Astrocyte of the spinal cord (primary cell): Measurements from ENCODE around the gene SUSD2.
"Not testable (repeated sequence)": the region's sequence is repeated elsewhere in the genome, so short reads cannot be mapped to it uniquely, and the experiment has no call there.

Experiments
- DNase-seq: peaks from one replicate; pipeline ENCODE4 v3.0.0; 2011; ENCODE audit warnings: low read depth, low spot score
- H3K4me3 ChIP-seq: 2 replicates; pipeline ENCODE4 v1.5.1; 2011; ENCODE audit warnings: low read depth, mild to moderate bottlenecking, low read length, moderate library complexity
- CTCF ChIP-seq: IDR thresholded peaks from 2 replicates; pipeline ENCODE4 v1.5.1; 2012; ENCODE audit warnings: low read depth, mild to moderate bottlenecking, low read length, inconsistent platforms
- in situ Hi-C: cut with HindIII; loops from 2 replicates; pipeline ENCODE4 v1.10.0; 2017; ENCODE audit warnings: low sequenced_read_pairs

SUSD2 gene

GRCh38 chr22:24231706-24232105 is 50.4 kb downstream of the SUSD2 start:
- no peak overlapping the region for H3K4me3 ChIP-seq
- no peak for DNase-seq
- TF ChIP-seq CTCF, result no peak
- in situ Hi-C loops, result no loop called here

GRCh38 chr22:24232124-24232523 is 50.8 kb downstream of the SUSD2 start:
- no peak for TF ChIP-seq CTCF
- H3K4me3 ChIP-seq, result no peak overlapping the region
- no peak for DNase-seq
- in situ Hi-C loops, result no loop called here

GRCh38 chr22:24232725-24233124 is 51.4 kb downstream of the SUSD2 start:
- no peak for DNase-seq
- in situ Hi-C loops, result no loop called here
- TF ChIP-seq CTCF, result no peak
- no peak overlapping the region for H3K4me3 ChIP-seq

- no peak overlapping the region for H3K4me3 ChIP-seq
- no peak for DNase-seq
- in situ Hi-C loops, result no loop called here
- no peak for TF ChIP-seq CTCF
These were observed 51.9 kb downstream of the SUSD2 start for GRCh38 chr22:24233235-24233634.

- TF ChIP-seq CTCF, result no peak
- in situ Hi-C loops, result no loop called here
- DNase-seq, result no peak
- no peak overlapping the region for H3K4me3 ChIP-seq
These were observed 52.5 kb downstream of the SUSD2 start for GRCh38 chr22:24233816-24234215.

GRCh38 chr22:24235315-24235714 is 54.0 kb downstream of the SUSD2 start:
- in situ Hi-C loops, result no loop called here
- TF ChIP-seq CTCF, result no peak
- no peak for DNase-seq
- no peak overlapping the region for H3K4me3 ChIP-seq

GRCh38 chr22:24236656-24237055 is 55.4 kb downstream of the SUSD2 start:
- in situ Hi-C loops, result no loop called here
- H3K4me3 ChIP-seq, result no peak overlapping the region
- TF ChIP-seq CTCF, result no peak
- no peak for DNase-seq

- DNase-seq, H3K4me3 ChIP-seq, in situ Hi-C loops: not testable (repeated sequence)
These were observed 56.9 kb downstream of the SUSD2 start for GRCh38 chr22:24238101-24238694.
